ENCODE data around the gene UBASH3B.
"Not testable (repeated sequence)": the region's sequence is repeated elsewhere in the genome, so short reads cannot be mapped to it uniquely, and the experiment has no call there.

Gene UBASH3B

DNA sequence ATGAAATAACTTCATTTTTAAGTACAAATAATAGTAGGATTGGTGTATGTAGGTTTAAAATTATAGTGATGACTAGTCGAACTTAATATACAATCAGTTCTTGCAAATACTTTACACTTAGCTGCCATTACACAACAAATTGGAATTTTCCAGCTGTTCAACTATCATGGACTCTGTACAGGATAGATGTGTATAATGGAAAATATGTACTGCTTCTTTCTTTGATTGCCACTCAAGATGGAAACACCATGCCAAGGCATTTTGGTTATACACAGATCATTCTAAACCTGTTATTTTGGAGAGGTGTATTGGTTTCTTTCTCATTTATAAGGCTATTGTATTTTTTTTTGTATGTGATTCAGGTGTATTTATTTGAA, 158.4 kb downstream of the UBASH3B start:
- DNase-seq: no peak

DNA sequence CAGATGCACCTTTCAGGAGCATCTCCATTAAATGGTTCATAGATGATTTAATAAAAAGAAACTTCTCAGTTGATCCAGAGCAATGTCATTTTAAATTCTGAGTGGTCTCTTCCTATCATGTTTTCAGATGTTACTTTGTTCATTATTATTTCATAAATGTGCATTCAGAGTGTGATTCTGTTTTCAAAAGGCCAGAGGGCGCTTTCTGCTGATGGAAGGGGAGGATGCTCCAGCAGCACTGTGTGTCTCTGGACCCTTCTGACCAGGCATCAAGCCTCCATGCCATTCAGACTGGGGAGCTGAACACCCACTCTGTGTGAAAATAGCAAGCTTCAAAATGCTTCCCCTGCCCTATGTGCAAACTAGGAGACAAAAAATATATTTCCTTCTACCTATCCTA, 158.9 kb downstream of the UBASH3B start:
- no peak for DNase-seq

DNA sequence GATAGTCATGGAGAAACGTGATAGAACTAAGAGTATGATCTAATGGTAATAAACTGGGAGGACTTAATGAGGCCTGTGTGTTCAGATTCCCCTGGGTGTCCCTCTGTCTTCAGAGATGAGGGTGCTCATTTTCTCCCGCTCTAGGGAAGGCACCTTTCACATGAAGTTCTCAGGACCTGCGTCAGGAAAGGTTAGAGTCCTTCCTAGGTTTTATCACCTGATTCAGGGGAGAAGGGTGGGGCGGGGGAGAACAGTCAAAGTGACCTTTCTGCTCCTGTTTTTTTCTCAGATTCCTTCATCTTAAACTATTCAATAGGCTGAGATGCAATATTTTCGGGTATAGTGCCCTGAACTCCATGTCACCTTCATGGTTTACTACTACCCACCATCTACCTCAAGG, 160.4 kb downstream of the UBASH3B start:
- no peak for DNase-seq

DNA sequence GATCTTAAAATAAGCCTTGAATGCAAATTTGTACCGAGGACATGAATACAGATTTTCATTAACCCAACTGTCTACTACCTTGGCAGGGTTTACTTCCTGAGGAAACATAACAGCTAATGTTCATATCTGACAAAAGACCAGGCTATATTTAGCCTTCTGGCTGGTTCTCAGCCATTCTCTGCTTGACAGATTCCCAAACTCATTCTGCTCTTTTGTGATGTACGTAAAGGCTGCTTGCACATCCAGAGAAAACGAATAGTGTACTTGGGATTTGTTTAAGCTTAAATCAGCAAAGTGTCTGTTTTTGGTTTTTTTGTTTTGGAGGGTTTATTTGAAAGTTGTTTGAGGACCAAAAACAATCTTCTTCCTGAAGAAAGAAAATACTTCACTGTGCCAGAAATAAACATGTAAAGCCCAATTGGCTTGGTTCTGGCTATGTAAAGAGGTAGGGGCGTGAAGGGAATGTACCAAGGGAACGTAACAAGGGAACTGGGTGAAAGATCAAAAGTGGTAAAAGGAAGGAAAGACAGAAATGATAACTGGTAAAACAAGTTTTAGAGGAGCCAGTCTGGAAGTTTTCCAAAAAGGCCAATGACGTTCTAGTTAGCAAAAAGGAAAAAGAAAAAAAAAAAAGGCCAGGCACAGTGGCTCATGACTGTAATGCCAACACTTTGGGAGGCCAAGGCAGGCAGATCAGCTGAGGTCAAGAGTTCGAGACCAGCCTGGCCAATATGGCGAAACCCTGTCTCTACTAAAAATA, 161.4 kb downstream of the UBASH3B start:
- peak; percentile 13 for DNase-seq

DNA sequence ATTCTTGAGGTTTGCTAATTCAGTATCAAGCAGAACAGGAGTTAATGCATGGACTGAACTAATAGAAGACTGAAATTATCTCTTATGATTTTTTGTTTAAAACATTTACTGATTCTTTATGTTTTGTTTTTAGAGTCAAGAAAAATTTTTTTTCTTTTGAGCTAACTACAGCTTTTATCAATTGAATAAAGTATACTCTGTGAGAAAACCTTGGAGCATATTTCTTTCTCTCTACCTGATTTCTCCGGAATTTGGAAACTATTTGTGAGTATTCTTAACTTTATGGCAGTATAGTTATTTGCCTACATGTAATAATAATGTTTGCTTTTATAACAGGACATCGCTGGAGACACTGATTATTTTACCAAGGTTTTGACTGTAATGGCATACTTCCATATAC, 164.6 kb downstream of the UBASH3B start:
- no peak for DNase-seq

DNA sequence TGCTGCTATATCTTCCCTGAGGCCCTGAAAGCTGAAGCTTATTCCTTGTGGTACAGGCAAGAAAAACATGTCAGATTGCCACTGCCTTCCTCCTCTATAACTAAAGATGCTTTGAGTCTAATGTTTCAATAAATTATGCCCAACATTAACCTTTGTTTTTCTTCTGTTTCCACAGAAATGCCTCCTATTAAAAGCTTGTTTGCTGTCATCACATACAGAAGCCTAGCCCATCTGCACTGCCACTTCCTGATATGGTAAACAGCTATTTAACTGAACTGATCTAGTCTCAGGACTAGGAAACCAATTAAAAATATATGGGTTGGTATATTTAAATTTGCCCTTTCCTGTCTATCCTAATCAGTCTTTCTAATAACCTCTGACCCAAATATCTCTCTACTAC, 165.6 kb downstream of the UBASH3B start:
- DNase-seq: no peak

DNA sequence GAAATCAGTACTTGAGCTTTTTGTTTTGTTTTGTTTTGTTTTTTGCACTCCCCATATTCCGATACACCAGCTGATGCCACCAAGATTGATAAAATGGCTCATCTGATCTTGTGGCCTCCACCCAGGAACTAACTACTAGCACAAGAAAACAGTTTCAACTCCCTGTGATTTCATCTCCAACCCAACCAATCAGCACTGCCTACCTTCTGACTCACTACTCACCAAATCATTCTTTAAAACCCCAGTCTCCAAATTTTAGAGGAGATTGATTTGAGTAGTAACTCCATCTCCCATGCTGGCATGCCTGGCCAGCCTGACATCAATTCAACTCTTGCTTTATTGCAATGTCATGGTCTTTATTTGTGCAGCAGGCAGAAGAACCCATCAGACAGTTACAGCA, 166.7 kb downstream of the UBASH3B start:
- no peak for DNase-seq

DNA sequence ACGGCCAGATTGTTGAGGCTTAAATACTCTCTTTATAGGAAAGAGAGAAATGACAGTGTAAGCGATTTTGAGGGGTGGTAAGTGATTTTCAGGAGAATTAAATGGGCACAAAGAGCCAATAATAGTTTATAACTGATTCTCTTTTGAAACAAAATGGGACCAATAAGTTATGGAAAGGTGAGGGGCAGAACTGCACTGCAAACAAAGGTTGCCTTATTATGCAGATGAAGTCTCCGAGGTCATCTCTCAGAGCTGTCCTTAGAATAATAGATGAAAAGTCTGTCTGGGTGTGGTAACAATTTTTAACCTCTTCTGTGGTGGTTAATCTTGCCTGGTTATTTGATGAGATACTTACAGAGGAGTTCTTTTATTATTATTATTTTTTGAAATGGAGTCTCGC, 168.0 kb downstream of the UBASH3B start:
- no peak for DNase-seq

DNA sequence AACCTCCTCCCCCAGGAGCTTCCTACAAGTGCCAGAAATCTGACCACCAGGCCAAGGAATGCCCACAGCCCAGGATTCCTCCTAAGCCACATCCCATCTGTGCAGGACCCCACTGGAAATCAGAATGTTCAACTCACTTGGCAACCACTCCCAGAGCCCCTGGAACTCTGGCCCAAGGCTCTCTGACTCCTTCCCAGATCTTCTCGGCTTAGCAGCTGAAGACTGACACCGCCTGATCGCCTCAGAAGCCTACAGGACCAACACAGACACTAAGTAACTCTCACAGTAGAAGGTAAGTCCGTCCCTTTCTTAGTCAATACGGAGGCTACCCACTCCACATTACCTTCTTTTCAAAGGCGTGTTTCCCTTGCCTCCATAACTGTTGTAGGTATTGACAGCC, 173.8 kb downstream of the UBASH3B start:
- not testable (repeated sequence) for DNase-seq

DNA sequence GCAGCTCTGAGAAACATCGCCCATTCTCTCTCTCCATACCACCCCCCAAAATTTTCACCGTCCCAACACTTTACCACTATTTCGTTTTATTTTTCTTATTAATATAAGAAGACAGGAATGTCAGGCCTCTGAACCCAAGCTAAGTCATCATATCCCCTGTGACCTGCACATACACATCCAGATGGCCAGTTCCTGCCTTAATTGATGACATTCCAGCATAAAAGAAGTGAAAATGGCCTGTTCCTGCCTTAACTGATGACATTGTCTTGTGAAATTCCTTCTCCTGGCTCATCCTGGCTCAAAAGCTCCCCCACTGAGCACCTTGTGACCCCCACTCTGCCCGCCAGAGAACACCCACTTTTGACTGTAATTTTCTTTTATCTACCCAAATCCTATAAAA, 176.8 kb downstream of the UBASH3B start:
- not testable (repeated sequence) for DNase-seq

DNA sequence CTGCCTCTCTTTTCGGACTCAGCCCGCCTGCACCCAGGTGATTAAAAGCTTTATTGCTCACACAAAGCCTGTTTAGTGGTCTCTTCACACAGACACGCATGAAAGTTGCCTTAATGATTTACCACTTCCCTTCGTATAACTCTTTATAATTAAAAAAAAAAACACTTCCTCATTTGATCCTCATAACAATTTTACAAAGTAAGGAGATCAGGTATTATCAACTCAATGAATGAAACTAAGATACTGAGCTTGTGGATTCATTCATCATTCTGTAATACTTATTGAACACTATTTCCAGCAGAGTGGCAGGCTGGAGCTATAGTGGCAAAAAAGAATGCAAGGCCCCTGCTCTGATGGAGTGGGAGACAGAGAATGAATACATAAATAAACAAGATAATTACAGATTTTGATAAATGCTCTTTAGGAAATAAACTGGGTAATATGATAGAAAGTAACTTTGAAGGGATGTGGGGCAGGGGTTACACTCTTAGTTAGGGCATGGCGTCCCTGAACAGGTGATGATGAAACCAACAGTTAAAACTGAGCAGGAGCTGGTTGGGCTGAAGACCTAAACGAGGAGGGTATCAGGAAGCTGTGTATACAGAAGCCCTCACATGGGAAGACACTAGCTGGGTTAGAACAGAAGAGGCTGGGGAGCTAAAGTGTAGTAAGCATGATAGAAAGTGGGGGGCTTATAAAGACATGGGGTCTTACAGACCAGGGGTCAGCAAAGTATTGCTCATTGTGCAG, 177.4 kb downstream of the UBASH3B start:
- DNase-seq: no peak

DNA sequence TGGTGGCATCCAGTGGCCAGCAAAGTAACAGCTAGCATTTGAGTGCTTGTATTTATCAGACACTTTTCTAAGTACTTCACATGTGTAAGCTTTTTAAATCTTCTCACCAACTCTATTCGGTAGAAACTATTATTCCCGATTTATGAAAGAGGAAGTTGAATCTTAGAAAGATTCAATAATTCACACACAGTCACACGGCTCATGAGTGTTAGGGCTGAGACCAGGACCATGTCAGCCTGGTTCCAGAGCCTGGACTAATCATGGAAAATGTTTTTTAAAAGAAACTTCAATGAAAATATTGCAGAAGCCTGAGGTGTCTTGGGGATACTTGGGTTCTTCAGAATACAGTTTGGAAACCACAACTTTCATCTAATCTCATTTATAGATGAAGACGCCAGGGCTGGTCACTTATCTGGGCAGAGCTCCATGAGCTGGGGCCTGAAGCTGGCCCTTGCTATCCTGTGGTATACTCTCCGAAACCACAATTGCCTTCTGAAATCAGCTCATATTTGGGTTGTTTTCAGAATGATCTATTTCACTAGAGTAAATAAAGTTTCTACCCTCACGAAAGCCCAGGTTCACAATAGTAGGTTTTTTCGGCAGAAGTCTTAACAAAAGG, 178.4 kb downstream of the UBASH3B start:
- no peak for DNase-seq

DNA sequence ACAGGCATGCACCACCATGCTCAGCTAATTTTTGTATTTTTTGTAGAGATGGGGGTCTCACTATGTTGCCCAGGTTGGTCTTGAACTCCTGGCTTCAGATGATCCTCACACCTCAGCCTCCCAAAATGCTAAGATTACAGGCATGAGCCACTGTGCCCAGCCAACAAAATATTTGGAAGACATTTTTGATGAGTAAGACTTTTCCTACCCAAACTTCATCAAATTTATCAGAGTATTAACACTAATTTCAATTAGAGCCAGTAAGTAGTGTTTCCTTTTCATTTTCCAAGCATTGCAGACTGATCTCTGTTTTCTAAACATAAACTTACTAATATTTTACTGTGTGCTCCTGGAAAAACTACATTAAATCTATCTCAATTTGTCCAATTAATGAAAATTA, 181.4 kb downstream of the UBASH3B start:
- no peak for DNase-seq

DNA sequence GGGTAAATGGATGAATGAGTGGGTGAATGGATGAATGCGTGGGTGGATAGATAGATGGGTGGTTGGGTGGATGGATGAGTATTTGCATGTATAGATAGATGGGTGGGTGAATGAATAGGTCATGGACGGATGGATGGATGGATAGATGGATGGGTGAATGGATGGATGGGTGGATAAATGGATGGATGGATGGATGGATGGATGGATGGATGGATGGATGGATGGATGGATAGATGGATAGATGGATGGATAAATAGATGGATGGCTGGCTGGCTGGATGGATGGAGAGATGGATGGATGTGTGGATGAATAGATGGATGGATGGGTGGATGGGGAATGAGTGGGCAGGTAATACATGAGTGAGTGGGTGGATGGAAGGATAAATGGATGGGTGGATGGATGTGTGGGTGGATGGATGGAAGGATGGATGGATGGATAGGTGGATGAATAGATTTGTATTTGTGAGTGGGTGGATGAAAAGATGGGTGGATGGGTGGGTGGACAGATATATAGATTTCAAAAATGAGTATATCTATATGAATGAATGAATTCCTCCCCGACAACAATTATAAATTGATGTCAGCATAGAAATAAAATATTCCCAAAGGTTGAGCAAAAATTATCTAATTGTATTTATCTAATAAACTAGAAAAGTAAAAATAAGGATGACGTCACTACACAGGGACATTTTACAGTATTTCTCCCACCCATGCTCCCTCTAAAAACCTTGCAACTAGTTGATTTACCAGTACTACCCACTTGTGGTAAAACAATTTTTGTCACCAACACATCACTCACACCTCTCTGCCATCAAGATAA, 182.2 kb downstream of the UBASH3B start:
- DNase-seq: no peak

DNA sequence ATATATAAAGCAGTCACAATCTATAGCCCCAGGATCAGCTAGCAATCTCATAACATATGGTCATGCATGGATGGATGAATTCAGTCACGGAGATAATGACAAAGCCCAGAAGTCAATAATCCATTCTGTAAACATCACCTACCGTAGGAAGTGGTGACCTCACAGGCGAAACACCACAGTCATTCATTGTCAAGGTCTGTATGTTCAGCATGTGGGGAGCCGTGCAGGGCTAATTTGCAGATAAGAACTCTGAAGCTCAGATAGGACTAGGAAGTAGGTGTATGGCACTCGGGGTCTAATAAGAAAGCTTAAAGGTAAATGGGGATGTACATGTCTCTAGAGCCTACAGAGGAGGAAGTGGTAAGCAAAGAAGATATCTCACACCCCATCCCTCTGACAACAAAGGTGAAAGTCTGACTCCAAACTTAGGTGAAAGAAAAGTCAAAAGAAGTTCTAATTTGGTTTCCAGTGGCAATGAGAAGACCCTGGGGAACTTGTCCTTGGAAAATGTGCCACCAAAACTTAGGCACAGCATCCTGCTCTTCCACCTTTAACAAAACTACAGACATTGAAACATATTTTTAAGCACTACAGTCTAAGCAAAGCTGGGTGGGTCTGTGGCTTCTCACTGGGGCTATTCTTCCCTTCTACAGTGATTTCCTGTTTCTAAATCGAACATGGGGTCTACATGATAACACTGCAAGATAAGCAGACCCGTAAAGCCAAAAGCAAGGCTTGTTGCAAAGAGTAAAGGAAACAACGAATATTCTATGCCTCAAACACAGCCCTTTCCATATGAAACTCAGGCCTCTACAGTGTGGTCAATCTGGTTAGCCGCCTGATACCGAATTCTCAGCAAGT, 188.0 kb downstream of the UBASH3B start:
- no peak for DNase-seq

DNA sequence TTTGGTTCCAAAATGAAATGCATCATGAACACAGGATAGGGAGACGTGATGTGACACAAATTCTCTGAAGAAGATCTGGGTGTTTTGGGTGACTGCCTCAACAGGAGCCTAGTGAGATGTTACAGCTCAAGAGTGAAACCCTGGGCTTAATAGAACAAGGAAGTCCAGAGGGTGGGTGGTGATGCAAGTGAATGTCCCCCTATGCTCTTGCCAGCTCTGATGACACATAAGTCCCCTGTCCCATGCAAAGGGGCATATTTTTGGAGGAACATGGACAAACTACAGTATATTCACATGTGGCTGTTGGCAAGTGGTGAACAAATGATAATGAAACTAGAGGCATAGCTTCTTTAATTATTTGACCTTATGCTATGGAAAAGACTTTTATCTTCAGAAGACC, 191.9 kb downstream of the UBASH3B start:
- DNase-seq: no peak

DNA sequence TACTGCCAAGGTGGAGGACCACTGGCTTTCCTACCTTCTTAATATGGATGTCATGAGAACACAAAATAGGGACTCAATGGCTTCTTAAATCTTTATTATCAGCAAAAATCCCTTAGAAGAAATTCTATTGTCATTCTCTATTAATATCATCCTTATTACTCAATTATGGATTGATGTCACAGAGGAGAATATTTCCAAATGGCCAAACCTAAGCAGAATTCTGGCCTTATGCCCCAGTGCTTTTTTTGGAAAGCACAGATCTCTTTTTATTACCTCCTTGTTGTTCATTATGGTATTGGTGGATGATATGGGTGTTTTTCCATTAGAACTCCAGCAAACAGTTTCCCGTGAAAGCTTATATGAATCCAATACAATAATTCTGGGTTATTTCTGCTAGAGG, 192.7 kb downstream of the UBASH3B start:
- DNase-seq: no peak

DNA sequence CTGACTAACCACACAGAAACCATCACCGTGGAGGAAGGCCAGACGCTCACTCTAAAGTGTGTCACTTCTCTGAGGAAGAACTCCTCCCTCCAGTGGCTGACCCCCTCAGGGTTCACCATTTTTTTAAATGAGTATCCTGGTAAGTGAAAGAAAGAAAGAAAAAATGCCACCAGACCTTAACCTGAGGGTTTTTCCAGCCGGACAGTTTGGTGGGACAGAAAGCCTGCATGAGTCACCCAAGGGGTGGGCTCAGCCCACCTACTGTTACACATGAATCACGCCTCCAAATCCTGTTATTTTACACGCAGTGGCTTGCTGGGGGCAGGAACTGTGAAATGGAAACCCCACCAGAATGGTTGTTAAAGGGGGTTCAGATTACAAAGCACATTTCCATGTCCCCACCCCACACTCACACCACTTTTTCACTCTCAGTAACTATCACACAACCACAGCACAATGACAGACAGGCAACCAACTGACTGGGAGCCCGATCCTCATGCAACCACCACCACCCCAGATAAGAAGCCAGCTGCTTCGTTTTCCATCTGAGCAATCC, 194.6 kb downstream of the UBASH3B start:
- peak; percentile 23 for DNase-seq

DNA sequence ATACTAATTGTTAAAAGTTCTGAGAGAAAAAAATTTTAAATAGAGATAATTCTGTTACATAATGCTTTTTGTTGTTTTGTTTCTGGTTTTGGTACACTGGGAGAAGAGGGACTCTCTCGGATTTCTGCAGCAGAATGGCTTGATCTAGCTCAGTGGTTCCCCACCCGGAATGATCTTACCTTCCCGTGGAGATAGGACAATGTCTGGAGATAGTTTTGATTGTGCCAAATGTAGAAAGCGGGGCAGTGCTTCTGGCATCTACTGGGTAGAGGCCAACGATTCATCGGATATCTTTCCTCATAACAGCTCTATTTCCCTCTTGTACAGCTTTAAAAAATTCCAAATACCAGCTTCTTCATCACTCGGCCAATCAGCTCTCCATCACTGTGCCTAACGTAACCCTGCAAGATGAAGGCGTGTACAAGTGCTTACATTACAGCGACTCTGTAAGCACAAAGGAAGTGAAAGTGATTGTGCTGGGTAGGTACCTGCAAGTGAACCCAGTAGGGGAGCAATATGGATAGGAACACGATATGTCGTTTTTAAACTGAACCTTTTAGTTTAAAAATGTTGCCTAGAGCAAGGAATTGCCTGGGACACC, 195.9 kb downstream of the UBASH3B start:
- no peak for DNase-seq

DNA sequence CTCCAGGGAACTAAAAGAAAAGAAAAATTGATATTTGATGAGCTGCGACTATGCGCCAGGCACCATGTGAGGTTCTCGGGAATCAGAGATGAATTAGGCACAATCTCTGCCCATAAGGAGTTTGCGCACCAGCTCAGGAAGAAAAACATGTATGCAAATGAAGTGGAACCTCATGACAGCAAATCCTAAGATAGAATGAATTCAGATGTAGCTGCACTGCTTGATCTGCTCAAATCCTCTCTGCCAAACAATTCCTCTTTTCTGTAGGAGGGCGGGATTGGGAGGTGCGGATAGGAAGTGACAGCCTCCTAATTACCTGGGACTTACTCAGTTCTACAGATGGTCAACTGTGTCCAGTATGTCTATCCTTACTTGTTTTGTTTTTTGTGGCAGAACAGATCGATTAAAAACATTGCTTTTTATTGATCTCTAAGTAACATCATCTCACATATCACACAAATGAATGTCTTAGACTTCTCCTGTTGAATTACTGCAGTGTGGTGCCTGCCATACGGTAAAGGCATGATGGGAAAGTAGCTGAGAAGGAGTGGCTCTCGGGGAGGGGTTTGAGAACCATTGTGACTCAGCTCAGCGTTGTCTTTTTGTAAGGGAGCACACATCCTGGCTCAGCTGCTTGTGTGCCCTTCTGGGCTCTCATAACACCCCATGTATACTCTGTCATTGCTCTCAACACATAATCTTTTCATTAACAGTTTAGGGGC, 196.7 kb downstream of the UBASH3B start:
- no peak for DNase-seq

Data from right kidney (tissue), 1 donor.